ENCODE results near the gene AOPEP.

The AOPEP gene

GRCh38 chr9:95116002-95116807 is 389.7 kb downstream of the AOPEP start:
- peak overlapping the region; percentile 73 for H3K4me2 ChIP-seq (ENCODE audit: low read length)
- H3K36me3 ChIP-seq (replicated peaks; ENCODE audit: low read depth, low read length), result peaks cover 7% of the 10 kb centered on the region
- H3K9ac ChIP-seq (ENCODE audit: low read length), result peak overlapping the region; percentile 45
- peaks cover 37% of the 10 kb centered on the region for H3K4me1 ChIP-seq (ENCODE audit: low read length)
- no peak overlapping the region; the same call in 1 of the 2 replicates for H2AFZ ChIP-seq (ENCODE audit: low read depth, low read length)
- no peaks in the 10 kb centered on the region for H3K27me3 ChIP-seq (ENCODE audit: low read depth, low read length)
- peak overlapping the region; percentile 60 for H3K4me3 ChIP-seq (ENCODE audit: low read length)
- no peaks in the 10 kb centered on the region for H3K9me3 ChIP-seq (ENCODE audit: insufficient read depth, low read length)
- peak; percentile 63 for TF ChIP-seq CTCF (IDR thresholded peaks at IDR 0.05; ENCODE audit: low read depth, low read length)
- no peak for TF ChIP-seq EZH2phosphoT487 (IDR thresholded peaks at IDR 0.05; ENCODE audit: low read depth)
- no peaks in the 10 kb centered on the region for H3K79me2 ChIP-seq (ENCODE audit: low read length)
- H3K27ac ChIP-seq (ENCODE audit: low read length), result peak overlapping the region; percentile 81
- no peaks in the 10 kb centered on the region for H4K20me1 ChIP-seq (ENCODE audit: insufficient read depth, low read length)

GRCh38 chr9:95116808-95117204 is 390.3 kb downstream of the AOPEP start:
- no peaks in the 10 kb centered on the region for H4K20me1 ChIP-seq (ENCODE audit: insufficient read depth, low read length)
- peak overlapping the region; percentile 32; the same call in 1 of the 2 replicates for H3K4me3 ChIP-seq (ENCODE audit: low read length)
- peaks cover 7% of the 10 kb centered on the region for H3K36me3 ChIP-seq (replicated peaks; ENCODE audit: low read depth, low read length)
- peak overlapping the region; percentile 45 for H3K9ac ChIP-seq (ENCODE audit: low read length)
- peak overlapping the region; percentile 81 for H3K27ac ChIP-seq (ENCODE audit: low read length)
- H2AFZ ChIP-seq (ENCODE audit: low read depth, low read length), result no peak overlapping the region
- peak overlapping the region; percentile 73 for H3K4me2 ChIP-seq (ENCODE audit: low read length)
- no peaks in the 10 kb centered on the region for H3K9me3 ChIP-seq (ENCODE audit: insufficient read depth, low read length)
- TF ChIP-seq EZH2phosphoT487 (IDR thresholded peaks at IDR 0.05; ENCODE audit: low read depth) (no peak), CTCF (IDR thresholded peaks at IDR 0.05; ENCODE audit: low read depth, low read length) (no peak)
- H3K27me3 ChIP-seq (ENCODE audit: low read depth, low read length), result no peaks in the 10 kb centered on the region
- H3K79me2 ChIP-seq (ENCODE audit: low read length), result no peaks in the 10 kb centered on the region
- peaks cover 37% of the 10 kb centered on the region for H3K4me1 ChIP-seq (ENCODE audit: low read length)

- Histone ChIP-seq H3K4me2 (ENCODE audit: low read length) (no peak overlapping the region), H3K27ac (ENCODE audit: low read length) (no peak overlapping the region), H3K79me2 (ENCODE audit: low read length) (no peaks in the 10 kb centered on the region), H2AFZ (ENCODE audit: low read depth, low read length) (no peak overlapping the region), H3K9me3 (ENCODE audit: insufficient read depth, low read length) (no peaks in the 10 kb centered on the region), H3K4me1 (ENCODE audit: low read length) (peaks cover 37% of the 10 kb centered on the region), H3K4me3 (ENCODE audit: low read length) (no peak overlapping the region), H3K27me3 (ENCODE audit: low read depth, low read length) (no peaks in the 10 kb centered on the region), H3K9ac (ENCODE audit: low read length) (no peak overlapping the region), H3K36me3 (replicated peaks; ENCODE audit: low read depth, low read length) (peaks cover 7% of the 10 kb centered on the region), H4K20me1 (ENCODE audit: insufficient read depth, low read length) (no peaks in the 10 kb centered on the region)
- TF ChIP-seq EZH2phosphoT487 (IDR thresholded peaks at IDR 0.05; ENCODE audit: low read depth) (no peak), CTCF (IDR thresholded peaks at IDR 0.05; ENCODE audit: low read depth, low read length) (no peak)
Measured at GRCh38 chr9:95118596-95118995, 392.1 kb downstream of the AOPEP start.

GRCh38 chr9:95120781-95121370 is 394.4 kb downstream of the AOPEP start:
- Histone ChIP-seq H3K9me3 (ENCODE audit: insufficient read depth, low read length) (no peaks in the 10 kb centered on the region), H4K20me1 (ENCODE audit: insufficient read depth, low read length) (no peaks in the 10 kb centered on the region), H3K9ac (ENCODE audit: low read length) (no peak overlapping the region), H3K4me2 (ENCODE audit: low read length) (no peak overlapping the region), H3K4me1 (ENCODE audit: low read length) (peaks cover 21% of the 10 kb centered on the region), H3K27ac (ENCODE audit: low read length) (no peak overlapping the region), H3K27me3 (ENCODE audit: low read depth, low read length) (no peaks in the 10 kb centered on the region), H2AFZ (ENCODE audit: low read depth, low read length) (no peak overlapping the region), H3K79me2 (ENCODE audit: low read length) (no peaks in the 10 kb centered on the region), H3K4me3 (ENCODE audit: low read length) (no peak overlapping the region), H3K36me3 (replicated peaks; ENCODE audit: low read depth, low read length) (no peaks in the 10 kb centered on the region)
- no peak for TF ChIP-seq CTCF (IDR thresholded peaks at IDR 0.05; ENCODE audit: low read depth, low read length)
- no peak for TF ChIP-seq EZH2phosphoT487 (IDR thresholded peaks at IDR 0.05; ENCODE audit: low read depth)

All from OCI-LY3 (cell line).